Neutrophil (primary cell): ENCODE data around the gene HMGCLL1.

Experiments used
- H3K27ac ChIP-seq: fragments of 200-600 bp; sonication (generic); 2 replicates; pipeline ENCODE4 v1.5.1; 2016; ENCODE audit warnings: mild to moderate bottlenecking, moderate library complexity
- H3K27me3 ChIP-seq: fragments of 200-600 bp; sonication (generic); 2 replicates; pipeline ENCODE4 v1.6.0; 2016; ENCODE audit warnings: mild to moderate bottlenecking
- H3K36me3 ChIP-seq: fragments of 200-600 bp; sonication (generic); 2 replicates; pipeline ENCODE4 v1.5.1; 2017
- H3K4me1 ChIP-seq, 2 experiments: fragments of 200-600 bp in 1 of 2; sonication (generic) in 1 of 2; 1 replicate in 1 of 2; 2 replicates in 1 of 2; pipeline versions ENCODE4 v1.5.1 to v1.6.1; 2013 to 2016; ENCODE audit warnings: low read depth in 1 of 2, low read length in 1 of 2, mild to moderate bottlenecking in 1 of 2, moderate library complexity in 1 of 2; ENCODE audit not compliant: control insufficient read depth in 1 of 2, insufficient read depth in 1 of 2
- H3K4me3 ChIP-seq, 2 experiments: fragments of 200-600 bp in 1 of 2; sonication (generic) in 1 of 2; 1 replicate in 1 of 2; 2 replicates in 1 of 2; pipeline ENCODE4 v1.5.1; 2013 to 2016; ENCODE audit warnings: low read depth in 1 of 2, low read length in 1 of 2, mild to moderate bottlenecking in 1 of 2, moderate library complexity in 1 of 2
- H3K9me3 ChIP-seq: fragments of 200-600 bp; sonication (generic); 2 replicates; pipeline ENCODE4 v1.5.1; 2016
- TF ChIP-seq, protein P1 (sequence below): fragments of 200-600 bp; sonication (generic); IDR thresholded peaks from 2 replicates; pipeline ENCODE4 v1.5.1; 2016; ENCODE audit warnings: antibody characterized with exemption

HMGCLL1 gene

DNA sequence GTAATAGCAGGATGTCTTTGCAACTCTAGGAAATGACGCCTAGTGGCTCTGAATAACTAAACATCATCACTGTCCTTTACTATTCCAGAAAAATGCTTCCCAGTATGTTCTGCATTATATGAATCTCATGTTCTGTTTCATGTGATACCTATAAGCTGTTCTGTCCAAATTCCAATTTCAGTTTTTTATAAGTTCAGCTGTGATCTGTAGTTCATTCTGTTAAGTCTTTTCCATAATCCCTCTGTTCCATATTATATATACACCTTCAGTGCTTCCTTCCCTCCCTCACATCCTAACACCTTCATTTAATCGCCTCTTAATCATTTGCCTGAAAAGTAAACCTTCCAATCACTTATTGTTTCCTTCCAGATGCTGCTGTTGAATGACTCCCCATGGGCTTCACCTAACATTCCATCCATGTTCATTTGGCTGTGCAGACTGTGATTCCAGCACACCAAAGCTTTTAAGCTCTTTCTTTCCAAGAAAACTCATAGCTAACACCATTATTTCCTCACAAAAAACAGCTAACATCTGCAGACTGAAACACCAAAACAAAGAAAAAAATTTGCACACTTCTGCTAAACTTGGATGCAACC lies 18.6 kb downstream of the HMGCLL1 start:
- no peaks in the 10 kb centered on the region for H3K9me3 ChIP-seq
- no peaks in the 10 kb centered on the region for H3K27me3 ChIP-seq
- H3K4me3 ChIP-seq = no peak overlapping the region
- TF ChIP-seq, protein P1, sequence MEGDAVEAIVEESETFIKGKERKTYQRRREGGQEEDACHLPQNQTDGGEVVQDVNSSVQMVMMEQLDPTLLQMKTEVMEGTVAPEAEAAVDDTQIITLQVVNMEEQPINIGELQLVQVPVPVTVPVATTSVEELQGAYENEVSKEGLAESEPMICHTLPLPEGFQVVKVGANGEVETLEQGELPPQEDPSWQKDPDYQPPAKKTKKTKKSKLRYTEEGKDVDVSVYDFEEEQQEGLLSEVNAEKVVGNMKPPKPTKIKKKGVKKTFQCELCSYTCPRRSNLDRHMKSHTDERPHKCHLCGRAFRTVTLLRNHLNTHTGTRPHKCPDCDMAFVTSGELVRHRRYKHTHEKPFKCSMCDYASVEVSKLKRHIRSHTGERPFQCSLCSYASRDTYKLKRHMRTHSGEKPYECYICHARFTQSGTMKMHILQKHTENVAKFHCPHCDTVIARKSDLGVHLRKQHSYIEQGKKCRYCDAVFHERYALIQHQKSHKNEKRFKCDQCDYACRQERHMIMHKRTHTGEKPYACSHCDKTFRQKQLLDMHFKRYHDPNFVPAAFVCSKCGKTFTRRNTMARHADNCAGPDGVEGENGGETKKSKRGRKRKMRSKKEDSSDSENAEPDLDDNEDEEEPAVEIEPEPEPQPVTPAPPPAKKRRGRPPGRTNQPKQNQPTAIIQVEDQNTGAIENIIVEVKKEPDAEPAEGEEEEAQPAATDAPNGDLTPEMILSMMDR = no peak
- no peaks in the 10 kb centered on the region for H3K36me3 ChIP-seq
- H3K4me1 ChIP-seq = no peaks in the 10 kb centered on the region
- H3K27ac ChIP-seq = no peak overlapping the region

DNA sequence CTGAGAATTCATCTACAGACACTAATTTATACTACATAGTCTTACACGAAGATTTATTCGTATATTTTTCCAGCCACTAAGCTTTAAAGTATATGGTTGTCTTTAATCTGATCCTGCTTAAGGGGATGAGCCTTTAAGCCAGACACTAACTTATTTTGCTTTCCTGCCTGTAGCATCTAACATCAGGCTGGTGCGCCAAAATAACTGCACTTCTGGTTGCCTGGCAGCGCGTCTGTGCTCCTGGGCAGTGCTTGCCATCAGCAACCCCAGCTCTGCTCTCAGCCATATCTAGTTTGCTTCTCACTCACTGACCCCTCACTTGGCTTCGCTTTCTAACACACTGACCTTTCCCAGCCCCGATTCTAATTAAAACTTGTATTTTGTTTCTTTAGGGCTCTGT lies 21.8 kb downstream of the HMGCLL1 start:
- Histone ChIP-seq H3K9me3 (no peaks in the 10 kb centered on the region), H3K4me1 (no peaks in the 10 kb centered on the region), H3K36me3 (no peaks in the 10 kb centered on the region), H3K27me3 (no peaks in the 10 kb centered on the region), H3K4me3 (no peak overlapping the region), H3K27ac (no peak overlapping the region)
- TF ChIP-seq, protein P1 = no peak

DNA sequence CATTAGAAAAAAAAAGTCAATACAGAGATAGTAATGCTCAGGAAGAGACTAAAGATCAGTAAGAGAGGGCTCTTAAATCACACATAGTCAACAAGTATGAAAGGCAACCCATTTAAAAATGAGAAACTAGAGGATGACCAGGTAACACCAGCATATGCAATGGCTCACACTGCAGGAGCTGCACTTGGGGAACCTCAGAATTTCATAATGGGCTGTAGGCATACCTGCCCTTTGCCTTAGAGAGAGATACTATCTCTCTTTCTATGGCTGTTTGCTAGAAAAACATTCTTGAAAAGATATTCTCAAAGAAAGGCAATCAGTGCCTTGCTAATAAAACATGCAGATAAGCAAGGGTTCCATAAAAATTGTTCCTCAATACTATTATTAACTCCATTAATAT lies 33.2 kb downstream of the HMGCLL1 start:
- no peaks in the 10 kb centered on the region for H3K27me3 ChIP-seq
- no peaks in the 10 kb centered on the region for H3K9me3 ChIP-seq
- H3K27ac ChIP-seq = no peak overlapping the region
- H3K36me3 ChIP-seq = no peaks in the 10 kb centered on the region
- TF ChIP-seq, protein P1 = no peak
- no peak overlapping the region for H3K4me3 ChIP-seq
- H3K4me1 ChIP-seq = no peaks in the 10 kb centered on the region

DNA sequence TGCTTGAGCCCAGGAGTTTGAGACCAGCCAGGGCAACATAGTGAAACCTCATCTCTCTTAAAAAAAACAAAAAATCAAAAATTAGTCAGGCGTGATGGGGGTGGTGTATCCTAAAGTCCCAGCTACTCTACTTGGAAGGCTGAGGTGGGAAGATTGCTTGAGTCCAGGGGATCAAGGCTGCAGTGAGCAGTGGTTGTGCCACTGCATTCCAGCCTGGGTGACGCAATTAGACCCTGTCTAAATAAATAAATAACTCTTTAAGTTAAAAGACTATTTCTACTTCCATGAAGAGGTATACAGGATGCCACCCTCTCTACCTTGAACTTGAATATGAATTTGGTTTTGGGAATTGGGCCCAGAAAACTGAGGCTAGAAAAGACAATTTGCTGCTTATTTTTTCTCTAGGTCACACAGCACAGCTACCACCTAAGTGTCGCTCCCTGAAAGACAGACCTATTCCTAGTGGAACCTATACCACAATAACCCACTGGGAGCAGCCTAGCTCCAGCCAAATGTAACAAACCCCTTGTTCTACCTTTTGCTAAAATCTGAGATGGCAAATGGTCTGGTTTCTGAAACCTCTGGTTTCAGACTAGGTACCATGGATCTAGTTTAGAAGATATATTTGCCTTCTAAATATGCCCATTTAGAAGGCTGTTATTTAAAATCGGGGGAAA lies 35.2 kb downstream of the HMGCLL1 start:
- Histone ChIP-seq H3K9me3 (no peaks in the 10 kb centered on the region), H3K27ac (no peak overlapping the region), H3K27me3 (no peaks in the 10 kb centered on the region), H3K36me3 (no peaks in the 10 kb centered on the region), H3K4me1 (no peaks in the 10 kb centered on the region), H3K4me3 (no peak overlapping the region)
- TF ChIP-seq, protein P1 = no peak

DNA sequence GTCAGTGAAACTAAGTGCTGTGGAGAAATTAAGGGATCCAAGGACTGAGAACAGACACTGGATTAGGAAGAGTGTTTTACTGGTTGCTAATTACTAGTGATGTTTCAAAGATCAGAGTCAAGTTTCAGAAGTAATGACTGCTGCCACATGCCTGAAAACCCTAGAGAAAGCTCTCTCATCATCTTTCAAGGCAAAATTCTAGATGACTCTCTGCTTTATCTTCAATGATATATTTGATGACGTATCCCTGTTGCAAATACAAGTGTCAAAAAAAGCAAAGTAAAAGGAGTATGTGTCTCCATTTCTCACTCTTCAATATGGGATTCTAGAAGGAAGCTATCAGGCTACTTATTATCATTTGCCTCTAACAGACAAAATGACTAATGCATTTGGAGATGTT lies 38.0 kb downstream of the HMGCLL1 start:
- Histone ChIP-seq H3K36me3 (no peaks in the 10 kb centered on the region), H3K27ac (no peak overlapping the region), H3K4me1 (no peaks in the 10 kb centered on the region), H3K27me3 (no peaks in the 10 kb centered on the region), H3K9me3 (no peaks in the 10 kb centered on the region), H3K4me3 (no peak overlapping the region)
- TF ChIP-seq, protein P1 = no peak
